ENCODE measurements around the gene TNS1. TPM values are rescaled to one million over a fixed set of nuclear protein-coding genes. Genes with fewer than 3 reads are reported as not detected.

TNS1 gene
- total and polyA plus RNA-seq, 7 donors = 73.4 to 742 (median 276) TPM

GRCh38 chr2:217904614-217904965 is 98.2 kb downstream of the TNS1 start:
- H3K27me3 ChIP-seq (ENCODE audit: insufficient read depth in 3 of 3, low read length in 2 of 3) = no peaks in the 10 kb centered on the region
- ATAC-seq (no peak), DNase-seq (peak in 1 of 2 donors; percentile 44)
- TF ChIP-seq, protein P1, sequence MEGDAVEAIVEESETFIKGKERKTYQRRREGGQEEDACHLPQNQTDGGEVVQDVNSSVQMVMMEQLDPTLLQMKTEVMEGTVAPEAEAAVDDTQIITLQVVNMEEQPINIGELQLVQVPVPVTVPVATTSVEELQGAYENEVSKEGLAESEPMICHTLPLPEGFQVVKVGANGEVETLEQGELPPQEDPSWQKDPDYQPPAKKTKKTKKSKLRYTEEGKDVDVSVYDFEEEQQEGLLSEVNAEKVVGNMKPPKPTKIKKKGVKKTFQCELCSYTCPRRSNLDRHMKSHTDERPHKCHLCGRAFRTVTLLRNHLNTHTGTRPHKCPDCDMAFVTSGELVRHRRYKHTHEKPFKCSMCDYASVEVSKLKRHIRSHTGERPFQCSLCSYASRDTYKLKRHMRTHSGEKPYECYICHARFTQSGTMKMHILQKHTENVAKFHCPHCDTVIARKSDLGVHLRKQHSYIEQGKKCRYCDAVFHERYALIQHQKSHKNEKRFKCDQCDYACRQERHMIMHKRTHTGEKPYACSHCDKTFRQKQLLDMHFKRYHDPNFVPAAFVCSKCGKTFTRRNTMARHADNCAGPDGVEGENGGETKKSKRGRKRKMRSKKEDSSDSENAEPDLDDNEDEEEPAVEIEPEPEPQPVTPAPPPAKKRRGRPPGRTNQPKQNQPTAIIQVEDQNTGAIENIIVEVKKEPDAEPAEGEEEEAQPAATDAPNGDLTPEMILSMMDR (IDR thresholded peaks at IDR 0.05) = no peak
- 50 to 60% (median 59%) methylated on average over 5 of the region's 5 CpGs for WGBS, 3 donors
- peak overlapping the region; percentile 89 for H3K27ac ChIP-seq
- peaks cover 0 to 8% of the 10 kb centered on the region in 2 donors for H3K36me3 ChIP-seq (ENCODE audit: insufficient read depth in 1 of 2, low read depth in 1 of 2)
- no peaks in the 10 kb centered on the region for H3K9me3 ChIP-seq
- H3K4me3 ChIP-seq = peak overlapping the region; percentile 17
- peaks cover 93% of the 10 kb centered on the region for H3K4me1 ChIP-seq
- intact Hi-C loops (cut with DNase I) = loop anchor here in 1 of 2 donors (2.0 kb wide), 1 partner anchor 16 kb away; no protein-coding TSS in a partner anchor

DNA sequence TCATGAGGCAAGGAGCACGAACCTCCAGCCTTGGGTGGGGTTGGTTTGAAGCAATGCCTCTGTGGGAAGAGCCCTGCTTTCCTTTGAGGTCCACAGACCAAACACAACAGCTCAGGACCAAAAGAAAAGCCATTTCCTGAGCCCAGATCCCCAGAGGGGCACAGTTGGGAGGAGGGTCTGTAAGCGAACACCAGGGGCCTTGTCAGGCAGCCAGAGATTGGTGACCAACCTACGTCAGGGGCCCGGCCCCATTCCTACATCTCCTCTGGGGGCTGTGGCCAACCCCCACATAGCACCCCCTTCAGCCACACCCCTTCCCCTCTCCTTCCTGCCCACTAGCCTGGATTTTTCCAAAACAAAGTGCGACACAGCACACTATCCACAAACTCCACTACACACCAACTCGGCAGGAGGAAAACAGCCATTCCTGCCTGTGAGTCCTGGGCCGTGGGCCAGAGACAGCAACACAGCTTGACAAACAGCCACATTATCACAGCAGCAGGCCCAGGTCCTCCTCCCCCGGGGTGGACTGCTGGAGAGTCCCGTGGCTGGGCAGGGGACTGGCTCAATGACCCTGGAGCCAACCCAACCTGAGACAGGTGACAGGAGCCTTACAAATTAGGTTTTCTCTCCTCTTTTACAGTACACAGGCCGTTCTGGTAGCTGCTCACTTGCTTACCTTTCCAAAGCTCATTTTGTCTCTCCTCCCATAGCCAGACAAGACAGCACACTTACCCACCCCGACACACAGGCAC is 98.8 kb downstream of the TNS1 start:
- Histone ChIP-seq H3K36me3 (ENCODE audit: insufficient read depth in 1 of 2, low read depth in 1 of 2) (peaks cover 0 to 9% of the 10 kb centered on the region in 2 donors), H3K4me1 (peaks cover 93% of the 10 kb centered on the region), H3K27me3 (ENCODE audit: insufficient read depth in 3 of 3, low read length in 2 of 3) (no peaks in the 10 kb centered on the region), H3K9me3 (no peaks in the 10 kb centered on the region), H3K4me3 (peak overlapping the region; percentile 17), H3K27ac (peak overlapping the region; percentile 89)
- DNase-seq (peak; percentile 76 to 87), ATAC-seq (peak in 2 of 4 donors; percentile 12 to 17)
- 16 to 26% (median 21%) methylated on average over 10 to 11 of the region's 11 CpGs for whole genome bisulfite sequencing, 3 donors
- intact Hi-C loops (cut with DNase I) = loop anchor here in 1 of 2 donors (2.0 kb wide), 1 partner anchor 17 kb away; no protein-coding TSS in a partner anchor
- TF ChIP-seq, protein P1 (IDR thresholded peaks at IDR 0.05) = no peak

DNA sequence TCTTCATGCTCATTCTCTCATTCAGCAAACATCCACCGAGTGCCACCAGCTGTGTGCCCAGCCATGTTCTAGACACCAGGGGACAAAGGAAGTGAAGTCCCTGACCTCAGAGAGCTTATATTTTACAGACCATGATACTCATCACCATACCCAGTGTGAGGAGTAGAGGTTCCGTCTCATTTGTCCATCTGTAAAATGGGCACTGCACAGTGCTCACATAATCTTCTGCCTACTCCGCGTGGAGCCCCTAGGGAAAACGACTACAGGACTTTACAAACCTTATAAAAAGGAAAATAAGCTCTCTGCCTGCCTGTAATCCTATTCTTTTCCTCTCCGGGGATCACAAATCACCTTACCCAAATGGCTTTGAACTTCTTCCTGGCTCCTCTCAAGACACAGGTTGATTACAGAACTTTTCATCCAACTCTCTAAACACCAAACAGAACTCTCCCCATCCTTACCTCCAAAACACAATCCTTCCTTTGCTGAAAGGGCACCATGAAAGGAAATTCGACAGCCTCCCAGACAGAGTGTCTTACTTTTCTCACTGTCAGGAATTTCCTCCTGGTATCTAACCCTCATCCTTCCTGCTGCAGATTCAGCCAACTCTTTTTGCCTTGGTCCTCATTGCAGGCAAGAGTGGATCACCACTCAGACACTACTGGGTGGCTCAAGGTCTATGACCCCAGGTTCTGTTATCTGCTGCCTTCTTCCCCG is 99.5 kb downstream of the TNS1 start:
- 57 to 66% (median 62%) methylated on average over 8 of the region's 8 CpGs for WGBS, 3 donors
- Histone ChIP-seq H3K36me3 (ENCODE audit: insufficient read depth in 1 of 2, low read depth in 1 of 2) (peaks cover 0 to 14% of the 10 kb centered on the region in 2 donors), H3K4me1 (peaks cover 93% of the 10 kb centered on the region), H3K9me3 (no peaks in the 10 kb centered on the region), H3K27ac (peak overlapping the region; percentile 89), H3K4me3 (peak overlapping the region; percentile 36), H3K27me3 (ENCODE audit: insufficient read depth in 3 of 3, low read length in 2 of 3) (no peaks in the 10 kb centered on the region)
- TF ChIP-seq, protein P1 (IDR thresholded peaks at IDR 0.05) = no peak
- no peak for ATAC-seq
- no peak for DNase-seq
- intact Hi-C loops (cut with DNase I) = no loop called here

GRCh38 chr2:217902379-217903141 is 100.2 kb downstream of the TNS1 start:
- DNase-seq (peak; percentile 88 to 96), ATAC-seq (peak; percentile 63 to 80 (median 70))
- 1 to 10% (median 6%) methylated on average over 18 to 19 of the region's 19 CpGs for WGBS, 3 donors
- Histone ChIP-seq H3K27me3 (ENCODE audit: insufficient read depth in 3 of 3, low read length in 2 of 3) (no peaks in the 10 kb centered on the region), H3K36me3 (ENCODE audit: insufficient read depth in 1 of 2, low read depth in 1 of 2) (peaks cover 0 to 19% of the 10 kb centered on the region in 2 donors), H3K4me1 (peaks cover 97% of the 10 kb centered on the region), H3K4me3 (peak overlapping the region; percentile 36), H3K9me3 (no peaks in the 10 kb centered on the region), H3K27ac (peak overlapping the region; percentile 89)
- TF ChIP-seq, protein P1 (IDR thresholded peaks at IDR 0.05) = no peak
- intact Hi-C loops (cut with DNase I) = no loop called here
